Measurements from ENCODE around the gene TSHZ2.

- TF ChIP-seq CTCF (IDR thresholded peaks at IDR 0.05; ENCODE audit: insufficient read depth, low read depth, low read length) (no peak), EZH2 (IDR thresholded peaks at IDR 0.05; ENCODE audit: insufficient read depth, low read length) (no peak)
Measured at GRCh38 chr20:53100476-53100911, 128.3 kb downstream of the TSHZ2 start.

Measured in astrocyte (in vitro differentiated cells and primary cell).